Prostate gland (tissue), 2 donors: ENCODE measurements around the gene METTL9. TPM values are rescaled to one million over a fixed set of nuclear protein-coding genes. Genes with fewer than 3 reads are reported as not detected.

ENCODE experiments used
- DNase-seq: peaks from one replicate; pipeline ENCODE4 v3.0.0-alpha.2; 2019; ENCODE audit warnings: low spot score
- H3K27ac ChIP-seq, 2 donors: fragments of 200-600 bp; sonication (generic); 2 replicates each; pipeline ENCODE4 v1.5.1; 2017 to 2019
- H3K27me3 ChIP-seq: fragments of 200-600 bp; sonication (generic); replicated peaks from 2 replicates; pipeline ENCODE4 v1.5.1; 2019; ENCODE audit not compliant: insufficient read depth
- H3K36me3 ChIP-seq, 2 donors: fragments of 200-600 bp; sonication (generic); 1 replicate in 1 of 2; 2 replicates in 1 of 2; pipeline versions ENCODE4 v1.5.1 to v1.8.1; 2017 to 2019
- H3K4me1 ChIP-seq: fragments of 200-600 bp; sonication (generic); replicated peaks from 2 replicates; pipeline ENCODE4 v1.5.1; 2019
- H3K4me3 ChIP-seq, 2 donors: fragments of 200-600 bp; sonication (generic); 2 replicates each; pipeline ENCODE4 v1.5.1; 2017 to 2019
- H3K9me3 ChIP-seq: fragments of 200-600 bp; sonication (generic); 2 replicates; pipeline ENCODE4 v1.5.1; 2017
- POLR2A ChIP-seq: fragments of 450-650 bp; IDR thresholded peaks from one replicate; pipeline ENCODE4 v1.6.1; 2016; ENCODE audit warnings: antibody characterized with exemption, mild to moderate bottlenecking
- POLR2AphosphoS5 ChIP-seq: sonication (generic); formaldehyde crosslinking; IDR thresholded peaks from one replicate; pipeline ENCODE4 v1.6.1; 2017; ENCODE audit warnings: antibody characterized with exemption
- WGBS: methylation state at CpG from one replicate; pipeline ENCODE4 v1.1.5; 2018; 5-methylcytosine and 5-hydroxymethylcytosine counted together
- intact Hi-C: fragments of 100-400 bp; cut with DNase I; formaldehyde crosslinking; loops from one replicate; pipeline ENCODE4 v1.14.2; 2022
- total RNA-seq, 2 donors: library from RNA; depleted of rRNA; stranded (reverse); fragments of >200 nt; gene quantifications; one replicate each; pipeline ENCODE4 v1.1.0, GENCODE V29; 2016
- TF ChIP-seq, protein P1 (sequence below), 4 experiments: fragments of 200-600 bp in 2 of 4; fragments of 450-650 bp in 2 of 4; sonication (generic) in 2 of 4; IDR thresholded peaks; 1 replicate in 3 of 4; 2 replicates in 1 of 4; pipeline ENCODE4 v1.5.1; 2016 to 2019; ENCODE audit warnings: antibody characterized with exemption in 4 of 4, mild to moderate bottlenecking in 2 of 4, moderate library complexity in 2 of 4

The METTL9 gene
- total RNA-seq, 2 donors from 2014 or later, result 98.9 to 160 TPM

DNA sequence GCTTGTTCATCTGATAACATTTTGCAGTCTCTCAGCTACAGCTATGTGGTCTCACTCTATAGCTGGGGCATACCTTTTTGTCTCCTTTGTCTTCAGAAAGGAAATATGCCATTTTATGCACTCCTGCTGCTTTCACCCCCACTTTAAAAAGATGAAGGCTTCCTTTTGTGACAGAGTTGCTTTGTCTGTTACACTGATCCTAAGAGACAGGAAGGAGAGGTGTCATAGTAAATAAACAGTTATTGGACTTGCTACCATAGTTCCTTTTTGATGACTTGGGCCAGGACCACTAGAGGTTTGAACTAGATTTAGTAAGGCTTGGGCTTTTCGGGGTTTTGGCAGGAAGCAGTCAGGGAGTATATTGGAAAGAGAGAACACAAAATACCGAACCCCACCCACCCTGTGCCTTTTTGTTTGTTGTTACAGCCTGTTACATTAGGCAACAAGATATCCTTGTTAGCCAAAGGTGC is 1.8 kb upstream of the METTL9 start:
- peak overlapping the region; percentile 38 to 97 for H3K27ac ChIP-seq
- TF ChIP-seq, protein P1, sequence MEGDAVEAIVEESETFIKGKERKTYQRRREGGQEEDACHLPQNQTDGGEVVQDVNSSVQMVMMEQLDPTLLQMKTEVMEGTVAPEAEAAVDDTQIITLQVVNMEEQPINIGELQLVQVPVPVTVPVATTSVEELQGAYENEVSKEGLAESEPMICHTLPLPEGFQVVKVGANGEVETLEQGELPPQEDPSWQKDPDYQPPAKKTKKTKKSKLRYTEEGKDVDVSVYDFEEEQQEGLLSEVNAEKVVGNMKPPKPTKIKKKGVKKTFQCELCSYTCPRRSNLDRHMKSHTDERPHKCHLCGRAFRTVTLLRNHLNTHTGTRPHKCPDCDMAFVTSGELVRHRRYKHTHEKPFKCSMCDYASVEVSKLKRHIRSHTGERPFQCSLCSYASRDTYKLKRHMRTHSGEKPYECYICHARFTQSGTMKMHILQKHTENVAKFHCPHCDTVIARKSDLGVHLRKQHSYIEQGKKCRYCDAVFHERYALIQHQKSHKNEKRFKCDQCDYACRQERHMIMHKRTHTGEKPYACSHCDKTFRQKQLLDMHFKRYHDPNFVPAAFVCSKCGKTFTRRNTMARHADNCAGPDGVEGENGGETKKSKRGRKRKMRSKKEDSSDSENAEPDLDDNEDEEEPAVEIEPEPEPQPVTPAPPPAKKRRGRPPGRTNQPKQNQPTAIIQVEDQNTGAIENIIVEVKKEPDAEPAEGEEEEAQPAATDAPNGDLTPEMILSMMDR (IDR thresholded peaks at IDR 0.05), result no peak
- TF ChIP-seq POLR2AphosphoS5, result peak; percentile 70
- no peak overlapping the region for H3K4me3 ChIP-seq
- 22% methylated on average over 2 of the region's 2 CpGs for WGBS
- H3K36me3 ChIP-seq, result no peaks in the 10 kb centered on the region
- H3K4me1 ChIP-seq, result no peaks in the 10 kb centered on the region
- H3K9me3 ChIP-seq, result no peaks in the 10 kb centered on the region
- peak; percentile 60 for DNase-seq
- intact Hi-C loops, result loop anchor here (5.0 kb wide), 1 partner anchor 45 kb away; no protein-coding TSS in a partner anchor
- no peaks in the 10 kb centered on the region for H3K27me3 ChIP-seq

DNA sequence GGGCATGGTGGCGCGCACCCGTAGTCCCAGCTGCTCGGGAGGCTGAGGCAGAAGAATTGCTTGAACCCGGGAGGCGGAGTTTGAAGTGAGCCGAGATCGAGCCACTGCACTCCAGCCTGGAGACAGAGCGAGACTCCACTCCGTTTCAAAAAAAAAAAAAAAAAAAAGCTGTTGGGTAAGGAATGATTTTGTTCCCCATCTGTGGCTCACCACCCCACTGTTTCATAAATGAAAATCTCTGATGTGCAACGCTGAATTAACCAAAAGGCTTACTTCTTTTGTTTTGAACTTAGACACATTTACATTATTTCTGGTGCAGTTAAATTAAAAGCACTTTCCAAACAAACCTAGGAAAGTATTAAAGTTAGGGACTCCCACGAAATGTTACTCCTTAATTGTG is 1.2 kb upstream of the METTL9 start:
- H3K36me3 ChIP-seq, result no peaks in the 10 kb centered on the region
- no peaks in the 10 kb centered on the region for H3K4me1 ChIP-seq
- H3K4me3 ChIP-seq, result peak overlapping the region in 1 of 2 donors; percentile 96
- H3K27me3 ChIP-seq, result no peaks in the 10 kb centered on the region
- TF ChIP-seq, protein P1 (IDR thresholded peaks at IDR 0.05), result no peak
- TF ChIP-seq POLR2A (no peak), POLR2AphosphoS5 (no peak)
- WGBS, result 83% methylated on average over 12 of the region's 12 CpGs
- H3K9me3 ChIP-seq, result no peaks in the 10 kb centered on the region
- peak overlapping the region; percentile 89 to 97 for H3K27ac ChIP-seq
- intact Hi-C loops, result loop anchor here (5.0 kb wide), 1 partner anchor 44 kb away; no protein-coding TSS in a partner anchor
- no peak for DNase-seq

DNA sequence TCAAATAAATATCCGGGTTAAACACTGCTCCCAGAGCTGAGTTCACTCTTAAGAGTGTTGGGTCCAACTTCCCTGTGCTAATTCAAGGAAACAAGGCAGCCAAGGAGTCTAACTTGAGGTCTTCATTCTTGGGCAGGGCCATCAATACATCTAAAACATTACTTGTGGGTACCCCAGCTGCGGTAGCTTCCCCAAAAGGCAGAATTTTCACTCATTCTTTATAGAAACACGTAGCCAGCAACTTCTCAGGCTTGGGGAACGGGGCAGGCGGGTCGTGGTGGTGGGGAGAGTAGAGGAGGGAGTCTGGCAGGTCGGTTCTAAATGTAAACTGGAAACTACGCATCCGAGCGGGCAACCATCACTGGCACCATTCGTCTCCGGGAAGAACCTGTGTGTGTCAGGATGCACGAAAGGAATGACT is 666 bp upstream of the METTL9 start:
- H3K4me3 ChIP-seq, result peak overlapping the region; percentile 93 to 96
- 1% methylated on average over 13 of the region's 13 CpGs for WGBS
- H3K36me3 ChIP-seq, result no peaks in the 10 kb centered on the region
- no peaks in the 10 kb centered on the region for H3K4me1 ChIP-seq
- no peak for TF ChIP-seq POLR2A
- TF ChIP-seq POLR2AphosphoS5, result no peak
- TF ChIP-seq, protein P1 (IDR thresholded peaks at IDR 0.05), result no peak
- intact Hi-C loops, result loop anchor here (5.0 kb wide), 1 partner anchor 44 kb away; no protein-coding TSS in a partner anchor
- no peaks in the 10 kb centered on the region for H3K27me3 ChIP-seq
- H3K27ac ChIP-seq, result peak overlapping the region; percentile 89 to 97
- DNase-seq, result peak; percentile 28
- no peaks in the 10 kb centered on the region for H3K9me3 ChIP-seq

DNA sequence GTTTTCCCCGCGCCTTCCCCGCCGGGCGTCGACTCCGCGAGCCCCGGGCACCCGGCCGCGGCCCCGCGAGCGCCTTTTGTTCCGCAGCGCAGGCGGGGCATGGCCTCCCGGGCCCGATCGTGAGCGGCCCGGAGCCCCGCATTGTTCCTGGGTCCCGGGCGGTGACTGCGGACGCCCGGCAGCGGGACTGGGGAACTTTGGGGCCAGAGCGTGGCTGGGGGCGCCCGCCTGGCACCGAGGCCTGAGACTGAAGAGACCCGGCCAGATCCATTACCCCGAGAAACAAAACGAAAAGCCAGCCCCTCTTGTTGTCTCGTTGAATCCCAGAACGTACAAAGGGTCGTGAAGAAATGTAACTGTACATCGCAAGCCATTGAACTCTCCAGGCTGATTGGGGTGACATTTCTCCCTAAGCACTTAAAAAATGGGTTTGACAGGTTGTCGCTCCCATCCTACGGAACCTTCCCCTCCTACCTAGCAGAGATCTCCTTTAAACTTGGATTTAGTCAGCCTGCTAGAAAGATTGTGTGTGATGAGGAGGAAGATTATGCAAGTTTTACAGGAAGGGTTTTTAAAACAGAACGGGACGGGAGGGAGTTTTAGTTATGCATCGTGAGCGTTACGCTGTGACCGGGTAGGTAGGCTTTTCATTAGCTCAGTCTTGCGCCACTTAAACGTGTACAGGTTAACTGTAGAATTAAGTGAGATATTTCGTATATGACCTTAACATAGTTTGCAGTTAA is 825 bp downstream of the METTL9 start:
- H3K9me3 ChIP-seq, result no peaks in the 10 kb centered on the region
- no peaks in the 10 kb centered on the region for H3K36me3 ChIP-seq
- no peaks in the 10 kb centered on the region for H3K4me1 ChIP-seq
- DNase-seq, result peak; percentile 11
- no peaks in the 10 kb centered on the region for H3K27me3 ChIP-seq
- WGBS, result under 1% methylated on average over 49 of the region's 52 CpGs
- H3K27ac ChIP-seq, result peak overlapping the region; percentile 89 to 97
- TF ChIP-seq POLR2AphosphoS5 (peak; percentile 43), POLR2A (peak; percentile 16)
- TF ChIP-seq, protein P1 (IDR thresholded peaks at IDR 0.05), result peak in 1 of 4 experiments; percentile 9
- intact Hi-C loops, result no loop called here
- H3K4me3 ChIP-seq, result peak overlapping the region; percentile 93 to 96
